DLD1 (cell line): ENCODE measurements around the gene GNB1.

Source experiments
- in situ Hi-C: cut with HindIII; loops from 2 replicates; pipeline ENCODE4 v1.10.0; 2017; ENCODE audit warnings: low sequenced_read_pairs

Gene GNB1

DNA sequence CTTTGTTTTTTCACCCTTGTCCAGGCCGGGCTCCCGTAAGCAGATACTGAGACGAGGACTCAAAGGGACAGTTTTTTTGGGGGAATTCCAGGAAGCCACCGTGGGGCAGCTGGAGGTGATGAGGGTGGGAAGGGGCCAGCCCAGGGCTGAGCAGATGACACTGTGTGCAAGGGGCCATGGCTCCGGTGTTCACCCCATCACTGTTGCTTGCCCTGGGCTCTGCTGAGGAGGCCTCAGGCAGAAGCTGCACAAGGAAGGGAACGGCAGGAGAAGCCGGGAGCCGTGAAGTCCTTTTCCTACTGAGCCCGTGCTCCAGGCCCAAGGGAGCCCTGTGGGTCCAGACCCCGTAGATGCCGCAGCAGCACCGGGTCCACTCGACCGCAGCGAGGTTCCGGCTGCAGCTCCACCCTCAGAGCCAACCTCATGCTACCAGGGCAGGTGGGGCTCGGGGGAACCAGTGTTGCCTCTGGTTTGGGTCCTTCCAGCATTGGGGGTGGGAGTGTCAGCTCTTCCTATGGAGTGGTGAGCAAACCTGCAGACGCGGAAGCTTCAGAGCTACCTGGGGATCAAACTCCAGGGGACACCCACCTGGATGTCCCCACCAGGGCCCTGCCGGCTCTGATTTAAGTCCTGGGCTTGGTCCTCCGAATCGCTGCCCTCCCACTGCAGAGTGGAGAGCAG, 19.9 kb upstream of the GNB1 start:
- in situ Hi-C loops = no loop called here

DNA sequence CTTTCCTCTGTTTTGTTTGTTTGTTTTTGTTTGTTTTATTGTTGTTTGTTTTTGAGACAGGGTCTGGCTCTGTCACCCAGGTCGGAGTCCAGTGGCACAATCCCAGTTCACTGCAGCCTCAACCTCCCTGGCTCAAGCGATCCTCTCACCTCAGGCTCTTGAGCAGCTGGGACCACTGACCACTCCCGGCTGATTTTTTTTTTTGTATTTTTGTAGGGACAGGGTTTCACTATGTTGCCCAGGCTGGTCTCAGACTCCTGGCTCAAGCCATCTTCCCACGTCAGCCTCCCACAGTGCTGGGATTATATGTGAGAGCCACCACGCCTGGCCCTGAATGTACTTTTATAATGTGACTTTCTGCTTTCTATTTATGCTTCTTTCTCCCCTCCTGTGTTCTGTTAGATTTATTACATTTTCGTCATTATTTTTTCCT, 19.2 kb upstream of the GNB1 start:
- in situ Hi-C loops = no loop called here

- in situ Hi-C loops = no loop called here
These were observed 17.6 kb upstream of the GNB1 start for GRCh38 chr1:1908506-1908791.

DNA sequence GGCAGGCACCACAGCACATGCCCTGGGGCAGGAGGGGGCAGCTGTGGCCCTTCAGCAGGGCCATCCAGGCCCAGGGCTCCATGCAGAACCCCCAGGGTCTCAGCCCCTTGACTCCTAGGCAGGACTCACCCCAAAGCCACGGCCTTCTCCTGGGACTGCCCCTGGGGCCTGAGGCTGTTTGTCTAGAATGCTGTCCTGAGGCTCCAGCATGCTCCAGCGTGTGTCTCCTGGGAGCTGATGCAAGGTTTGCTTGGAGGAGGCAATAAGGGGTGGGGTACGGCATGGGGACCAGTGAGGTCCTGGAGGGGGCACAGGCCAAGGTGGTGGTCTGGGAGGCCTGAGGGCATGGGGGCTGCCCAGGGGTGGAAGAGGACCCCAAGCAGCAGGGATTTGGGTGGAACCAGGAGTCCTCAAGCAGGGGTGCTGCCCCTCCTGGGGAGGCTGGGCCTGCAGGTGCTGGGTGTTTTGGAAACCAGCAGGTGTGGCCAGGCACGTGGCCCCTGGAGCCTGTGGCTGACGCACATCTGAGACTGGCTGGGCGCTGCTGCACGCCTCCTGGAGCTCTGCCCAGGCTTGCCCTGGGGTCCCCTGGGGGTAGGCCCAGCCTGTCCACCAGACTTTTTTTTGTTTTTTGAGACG, 16.3 kb upstream of the GNB1 start:
- in situ Hi-C loops = no loop called here

- in situ Hi-C loops = no loop called here
These were observed 15.6 kb upstream of the GNB1 start for GRCh38 chr1:1906185-1907097.

- in situ Hi-C loops = no loop called here
These were observed 12.3 kb upstream of the GNB1 start for GRCh38 chr1:1903224-1903623.

DNA sequence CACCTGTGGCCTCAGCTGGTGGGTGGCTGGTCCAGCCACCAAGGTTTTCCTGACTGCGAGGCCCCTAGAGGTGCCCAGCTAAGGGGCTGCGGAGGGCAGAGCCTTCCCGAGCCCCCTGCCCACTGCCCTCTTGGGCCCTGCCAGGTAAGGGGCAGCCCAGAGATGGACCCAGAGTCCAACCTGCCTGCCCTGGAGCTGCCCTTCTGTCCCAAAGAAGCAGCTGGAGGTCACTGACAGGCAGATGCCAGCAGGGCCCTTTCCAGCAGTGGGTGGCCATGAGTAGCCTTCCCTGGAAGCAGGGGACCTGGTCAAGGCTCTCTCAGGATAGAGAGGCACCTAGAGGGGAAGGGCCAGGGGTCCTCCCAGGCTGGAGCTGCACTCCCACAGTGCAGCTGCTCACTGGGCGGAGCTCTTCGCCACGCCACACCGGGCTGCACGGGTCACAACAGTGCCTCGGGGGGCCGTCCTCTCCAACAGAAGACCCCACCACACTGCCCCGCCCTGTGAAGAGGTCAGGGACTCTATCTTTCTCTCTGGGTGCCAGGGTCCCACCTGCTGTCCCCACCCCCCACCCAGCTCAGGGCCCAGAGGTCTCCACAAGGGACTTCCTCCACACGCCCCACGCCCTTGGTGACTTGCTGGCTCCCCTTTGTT, 10.9 kb upstream of the GNB1 start:
- in situ Hi-C loops = no loop called here

GRCh38 chr1:1900883-1901640, 10.2 kb upstream of the GNB1 start:
- in situ Hi-C loops = no loop called here

DNA sequence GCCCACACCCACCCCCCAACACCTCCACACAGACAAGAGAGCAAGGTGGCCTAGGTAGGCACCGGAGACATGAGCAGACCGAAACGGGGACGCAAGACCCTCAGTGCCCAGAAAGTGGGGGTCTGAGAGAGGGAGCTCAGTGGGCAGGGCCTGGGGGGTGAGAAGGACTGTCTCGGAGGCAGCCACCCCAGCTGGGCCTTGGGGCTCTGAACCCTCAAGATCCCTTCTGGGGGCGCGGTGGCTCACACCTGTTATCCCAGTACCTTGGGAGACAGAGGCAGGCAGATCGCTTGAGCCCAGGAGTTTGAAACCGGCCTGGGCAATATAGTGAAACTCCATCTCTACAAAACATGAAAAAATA, 9.1 kb upstream of the GNB1 start:
- in situ Hi-C loops = no loop called here

GRCh38 chr1:1899266-1899966, 8.5 kb upstream of the GNB1 start:
- in situ Hi-C loops = no loop called here

- in situ Hi-C loops = no loop called here
These were observed 7.5 kb upstream of the GNB1 start for GRCh38 chr1:1898246-1898933.

- in situ Hi-C loops = no loop called here
These were observed 4.8 kb upstream of the GNB1 start for GRCh38 chr1:1895456-1896336.

DNA sequence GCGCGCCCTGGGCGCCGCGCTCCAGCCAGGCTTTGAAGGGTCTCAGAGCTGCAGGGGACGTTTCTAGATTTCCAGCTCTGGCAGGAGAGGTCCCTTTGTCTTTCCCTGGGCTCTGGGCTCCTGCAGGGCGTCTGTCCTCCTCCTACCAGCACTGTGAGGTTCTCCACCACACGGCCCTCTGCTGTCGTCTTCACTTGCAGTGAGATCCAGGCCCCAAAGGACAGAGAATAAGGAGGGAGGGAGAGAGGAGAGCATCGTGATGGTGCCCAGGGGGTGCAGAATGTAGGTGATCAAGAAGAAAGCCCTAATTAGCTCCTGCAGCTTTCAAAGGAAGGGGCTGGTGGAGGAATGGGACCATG, 4.2 kb upstream of the GNB1 start:
- in situ Hi-C loops = no loop called here

DNA sequence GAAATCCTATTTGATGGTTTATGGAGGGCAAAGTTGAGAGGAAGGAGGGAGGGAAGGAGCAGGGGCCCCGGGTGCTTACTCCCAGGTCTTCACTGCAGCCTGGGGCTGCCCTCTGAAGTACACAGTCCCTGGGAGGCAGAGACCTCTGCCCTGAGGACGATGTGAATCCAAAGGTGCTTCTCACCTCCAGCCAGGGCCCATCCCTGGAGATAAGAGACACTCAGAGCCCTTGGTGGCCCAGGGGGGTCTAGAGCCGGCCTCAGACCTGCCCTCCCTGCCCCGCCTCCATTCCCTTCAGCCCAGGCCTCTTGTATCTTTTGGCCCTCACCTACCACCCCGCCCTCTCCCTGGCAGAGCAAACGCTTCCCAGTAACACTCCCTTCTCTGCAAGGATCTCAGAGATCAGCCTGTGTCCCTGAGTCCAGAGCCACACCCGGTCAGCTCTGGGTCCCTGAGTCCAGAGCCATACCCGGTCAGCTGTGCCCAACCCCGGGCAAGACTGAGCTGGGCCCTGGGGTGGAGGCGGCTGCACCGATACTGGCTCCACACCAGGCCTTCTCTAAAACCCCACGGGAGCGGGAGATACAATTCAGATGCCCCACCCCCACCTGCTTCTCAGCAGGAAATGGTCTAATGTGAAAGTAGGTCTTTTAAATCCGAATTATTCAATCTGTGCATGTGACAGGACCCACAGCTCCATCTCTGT, 3.6 kb upstream of the GNB1 start:
- in situ Hi-C loops = no loop called here

DNA sequence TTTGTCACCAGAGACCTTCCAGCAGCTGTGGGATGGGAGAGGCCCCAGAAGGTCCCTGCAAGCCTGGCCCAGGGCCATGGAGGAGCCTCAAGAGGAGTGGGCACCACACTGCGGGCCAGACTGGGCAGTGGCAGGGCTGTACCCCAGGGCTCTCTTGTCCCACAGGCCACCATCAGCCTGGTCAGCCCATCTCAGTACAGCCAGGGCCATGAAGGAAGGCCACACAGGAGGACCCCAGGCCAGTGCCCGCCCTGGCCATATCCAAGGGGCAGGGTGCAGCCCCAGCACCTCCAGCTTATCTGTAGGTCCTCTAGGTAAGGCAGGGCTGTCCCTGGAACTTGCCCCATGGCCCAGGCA, 3.1 kb upstream of the GNB1 start:
- in situ Hi-C loops = no loop called here

- in situ Hi-C loops = no loop called here
These were observed 2.6 kb upstream of the GNB1 start for GRCh38 chr1:1893291-1893985.

DNA sequence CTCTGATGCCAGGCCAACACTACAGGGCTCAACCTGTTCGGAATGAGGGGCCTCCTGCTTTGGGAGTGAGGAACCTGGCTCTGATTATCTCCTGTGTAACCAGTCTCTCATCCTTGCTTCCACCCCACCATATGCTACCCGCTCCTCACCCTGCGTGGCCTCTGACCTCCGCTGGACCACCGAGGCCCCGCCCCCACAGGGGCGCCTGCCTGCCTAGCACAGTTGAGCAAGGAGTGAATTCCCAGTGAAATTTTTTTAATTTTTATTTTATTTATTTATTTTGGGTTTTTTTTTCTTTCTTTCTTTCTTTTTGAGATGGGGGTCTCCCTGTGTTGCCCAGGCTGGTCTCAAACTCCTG, 1.9 kb upstream of the GNB1 start:
- in situ Hi-C loops = no loop called here
